Measurements from ENCODE around the gene ZFPM1.

DNA sequence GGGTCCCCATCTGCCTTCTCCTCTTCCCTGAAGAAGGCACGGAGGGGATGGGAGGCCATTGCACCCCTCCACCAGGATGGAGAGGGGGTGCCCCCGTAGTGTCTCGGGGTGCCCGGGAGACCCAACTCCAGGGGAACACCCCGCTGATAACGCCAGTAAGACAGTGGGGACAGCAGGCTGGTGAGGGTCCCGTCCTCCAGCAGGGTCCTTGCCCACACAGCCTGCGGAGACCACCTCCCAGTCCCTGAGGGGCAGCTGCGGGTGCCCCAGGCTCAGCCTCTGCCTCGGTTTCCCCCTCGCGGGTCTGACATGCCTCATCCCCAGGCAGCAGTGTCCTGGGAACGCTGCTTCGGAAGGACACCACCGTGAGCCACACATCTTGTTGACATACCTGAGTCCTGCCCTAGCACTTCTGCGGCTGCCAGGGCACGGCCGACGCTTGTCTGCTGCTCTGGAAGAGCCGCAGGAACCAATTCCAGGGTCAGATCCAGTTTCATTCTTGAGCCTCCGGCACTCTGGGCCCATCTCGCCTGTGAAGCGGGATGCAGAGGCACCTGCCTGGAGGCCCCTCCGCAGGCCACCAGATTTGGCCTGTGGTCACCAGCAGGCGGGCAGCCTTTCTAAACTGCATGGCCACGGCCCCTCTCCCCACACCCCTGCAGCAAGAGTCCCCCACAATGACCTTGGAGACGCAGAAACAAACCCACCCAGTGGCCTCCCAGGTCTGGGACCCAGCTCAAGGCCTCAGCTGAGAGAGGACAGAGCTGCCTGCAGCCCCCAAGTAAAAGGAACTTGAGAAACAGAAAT, 77.2 kb downstream of the ZFPM1 start:
- TF ChIP-seq, protein P1, sequence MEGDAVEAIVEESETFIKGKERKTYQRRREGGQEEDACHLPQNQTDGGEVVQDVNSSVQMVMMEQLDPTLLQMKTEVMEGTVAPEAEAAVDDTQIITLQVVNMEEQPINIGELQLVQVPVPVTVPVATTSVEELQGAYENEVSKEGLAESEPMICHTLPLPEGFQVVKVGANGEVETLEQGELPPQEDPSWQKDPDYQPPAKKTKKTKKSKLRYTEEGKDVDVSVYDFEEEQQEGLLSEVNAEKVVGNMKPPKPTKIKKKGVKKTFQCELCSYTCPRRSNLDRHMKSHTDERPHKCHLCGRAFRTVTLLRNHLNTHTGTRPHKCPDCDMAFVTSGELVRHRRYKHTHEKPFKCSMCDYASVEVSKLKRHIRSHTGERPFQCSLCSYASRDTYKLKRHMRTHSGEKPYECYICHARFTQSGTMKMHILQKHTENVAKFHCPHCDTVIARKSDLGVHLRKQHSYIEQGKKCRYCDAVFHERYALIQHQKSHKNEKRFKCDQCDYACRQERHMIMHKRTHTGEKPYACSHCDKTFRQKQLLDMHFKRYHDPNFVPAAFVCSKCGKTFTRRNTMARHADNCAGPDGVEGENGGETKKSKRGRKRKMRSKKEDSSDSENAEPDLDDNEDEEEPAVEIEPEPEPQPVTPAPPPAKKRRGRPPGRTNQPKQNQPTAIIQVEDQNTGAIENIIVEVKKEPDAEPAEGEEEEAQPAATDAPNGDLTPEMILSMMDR (IDR thresholded peaks at IDR 0.05; ENCODE audit: low read depth, low read length): no peak
- TF ChIP-seq EZH2phosphoT487 (IDR thresholded peaks at IDR 0.05; ENCODE audit: low read depth): no peak

All from OCI-LY3 (cell line).